ENCODE results near the gene CYP3A5. TPM values are rescaled to one million over a fixed set of nuclear protein-coding genes. Genes with fewer than 3 reads are reported as not detected.
"Not testable (repeated sequence)": the region's sequence is repeated elsewhere in the genome, so short reads cannot be mapped to it uniquely, and the experiment has no call there.

The CYP3A5 gene
- polyA plus RNA-seq, 4 donors, result 1.2 to 2.0 (median 1.3) TPM

- not testable (repeated sequence) for DNase-seq (ENCODE audit: low read depth in 4 of 4, low spot score in 3 of 4)
These were observed 6.2 kb upstream of the CYP3A5 start for GRCh38 chr7:99685871-99686608.

- no peak for DNase-seq (ENCODE audit: low read depth in 4 of 4, low spot score in 3 of 4)
These were observed 5.4 kb upstream of the CYP3A5 start for GRCh38 chr7:99685129-99685758.

- peak in 1 of 4 donors; percentile 4 for DNase-seq (ENCODE audit: low read depth in 4 of 4, low spot score in 3 of 4)
These were observed 780 bp downstream of the CYP3A5 start for GRCh38 chr7:99679032-99679399.

GRCh38 chr7:99677648-99678045 lies 2.1 kb downstream of the CYP3A5 start:
- DNase-seq (ENCODE audit: low read depth in 4 of 4, low spot score in 3 of 4), result no peak

GRCh38 chr7:99677013-99677647 lies 2.7 kb downstream of the CYP3A5 start:
- no peak for DNase-seq (ENCODE audit: low read depth in 4 of 4, low spot score in 3 of 4)

- no peak for DNase-seq (ENCODE audit: low read depth in 4 of 4, low spot score in 3 of 4)
These were observed 4.6 kb downstream of the CYP3A5 start for GRCh38 chr7:99674995-99675742.

GRCh38 chr7:99672573-99672972 lies 7.2 kb downstream of the CYP3A5 start:
- DNase-seq (ENCODE audit: low read depth in 4 of 4, low spot score in 3 of 4), result no peak

GRCh38 chr7:99669782-99670181 lies 10.0 kb downstream of the CYP3A5 start:
- DNase-seq (ENCODE audit: low read depth in 4 of 4, low spot score in 3 of 4), result no peak

- DNase-seq (ENCODE audit: low read depth in 4 of 4, low spot score in 3 of 4), result no peak
These were observed 11.3 kb downstream of the CYP3A5 start for GRCh38 chr7:99668541-99668940.

- no peak for DNase-seq (ENCODE audit: low read depth in 4 of 4, low spot score in 3 of 4)
These were observed 12.6 kb downstream of the CYP3A5 start for GRCh38 chr7:99667179-99667578.

GRCh38 chr7:99666013-99666395 lies 13.8 kb downstream of the CYP3A5 start:
- DNase-seq (ENCODE audit: low read depth in 4 of 4, low spot score in 3 of 4), result no peak

- no peak for DNase-seq (ENCODE audit: low read depth in 4 of 4, low spot score in 3 of 4)
These were observed 14.3 kb downstream of the CYP3A5 start for GRCh38 chr7:99665312-99666012.

- DNase-seq (ENCODE audit: low read depth in 4 of 4, low spot score in 3 of 4), result not testable (repeated sequence)
These were observed 21.9 kb downstream of the CYP3A5 start for GRCh38 chr7:99657879-99658278.

GRCh38 chr7:99654626-99655025 lies 25.2 kb downstream of the CYP3A5 start:
- DNase-seq (ENCODE audit: low read depth in 4 of 4, low spot score in 3 of 4), result not testable (repeated sequence)

GRCh38 chr7:99653754-99654153 lies 26.0 kb downstream of the CYP3A5 start:
- no peak for DNase-seq (ENCODE audit: low read depth in 4 of 4, low spot score in 3 of 4)

- not testable (repeated sequence) for DNase-seq (ENCODE audit: low read depth in 4 of 4, low spot score in 3 of 4)
These were observed 26.5 kb downstream of the CYP3A5 start for GRCh38 chr7:99653269-99653668.

- no peak for DNase-seq (ENCODE audit: low read depth in 4 of 4, low spot score in 3 of 4)
These were observed 27.1 kb downstream of the CYP3A5 start for GRCh38 chr7:99652671-99653070.

GRCh38 chr7:99651290-99651689 lies 28.5 kb downstream of the CYP3A5 start:
- DNase-seq (ENCODE audit: low read depth in 4 of 4, low spot score in 3 of 4), result no peak

- no peak for DNase-seq (ENCODE audit: low read depth in 4 of 4, low spot score in 3 of 4)
These were observed 31.0 kb downstream of the CYP3A5 start for GRCh38 chr7:99648843-99649242.

GRCh38 chr7:99645590-99645989 lies 34.2 kb downstream of the CYP3A5 start:
- no peak for DNase-seq (ENCODE audit: low read depth in 4 of 4, low spot score in 3 of 4)

GRCh38 chr7:99644431-99644830 lies 35.4 kb downstream of the CYP3A5 start:
- DNase-seq (ENCODE audit: low read depth in 4 of 4, low spot score in 3 of 4), result no peak
